Spleen (tissue), 7 donors: ENCODE results near the gene ADGRB2.

ENCODE experiments used
- CTCF ChIP-seq, 11 experiments: fragments of 200-600 bp in 7 of 11; fragments of 450-650 bp in 4 of 11; sonication (generic) in 4 of 11; IDR thresholded peaks in 8 of 11; conservative IDR thresholded peaks in 3 of 11; 1 replicate in 7 of 11; 2 replicates in 4 of 11; pipeline versions ENCODE4 v1.4.0 to v1.8.0; 2016 to 2021; ENCODE audit warnings: antibody characterized with exemption in 11 of 11, inconsistent platforms in 4 of 11, mild to moderate bottlenecking in 1 of 11
- POLR2A ChIP-seq, 3 donors: fragments of 450-650 bp; IDR thresholded peaks; one replicate each; pipeline ENCODE4 v1.5.1; 2017; ENCODE audit warnings: antibody characterized with exemption in 3 of 3, mild to moderate bottlenecking in 1 of 3
- POLR2AphosphoS5 ChIP-seq, 3 donors: sonication (generic); formaldehyde crosslinking; IDR thresholded peaks; one replicate each; pipeline ENCODE4 v1.5.1; 2017; ENCODE audit warnings: antibody characterized with exemption in 3 of 3
- donor health status: DM: no; HTN: no; CAD: no; lungs with moderate emphysema.
- donor health status: DM: no; HTN: no; CAD: no.
- donor health status: DM: no; HTN: no; CAD: no.

- TF ChIP-seq POLR2AphosphoS5 (IDR thresholded peaks at IDR 0.05) (no peak), CTCF (IDR thresholded peaks at IDR 0.05 in 8 of 11, conservative IDR thresholded peaks at IDR 0.05 in 3 of 11) (no peak), POLR2A (IDR thresholded peaks at IDR 0.05) (no peak)
Observed at GRCh38 chr1:31687601-31688000, 76.5 kb downstream of the ADGRB2 start.
